Endothelial cell (in vitro differentiated cells): Measurements from ENCODE around the gene OLFM2. TPM values are rescaled to one million over a fixed set of nuclear protein-coding genes. Genes with fewer than 3 reads are reported as not detected.
A peak's percentile ranks its signal among the peaks of the same experiment; 100 is the strongest.

Source experiments
- DNase-seq: peaks from one replicate; pipeline ENCODE4 v3.0.0; 2021; ENCODE audit warnings: low spot score
- H3K27ac Mint-ChIP-seq: one replicate; pipeline ENCODE4 v1.8.0; 2021; ENCODE audit warnings: mixed read lengths, inconsistent platforms; ENCODE audit not compliant: unreplicated experiment
- H3K27me3 Mint-ChIP-seq: one replicate; pipeline ENCODE4 v1.8.0; 2021; ENCODE audit warnings: mild to moderate bottlenecking, moderate library complexity, mixed read lengths, inconsistent platforms; ENCODE audit not compliant: unreplicated experiment
- H3K36me3 Mint-ChIP-seq: one replicate; pipeline ENCODE4 v1.8.0; 2021; ENCODE audit warnings: mild to moderate bottlenecking, low read depth, mixed read lengths, inconsistent platforms; ENCODE audit not compliant: unreplicated experiment
- H3K4me1 Mint-ChIP-seq: one replicate; pipeline ENCODE4 v1.8.0; 2021; ENCODE audit warnings: mild to moderate bottlenecking, mixed read lengths, inconsistent platforms; ENCODE audit not compliant: unreplicated experiment
- H3K4me3 Mint-ChIP-seq: one replicate; pipeline ENCODE4 v1.8.0; 2021; ENCODE audit warnings: mild to moderate bottlenecking, mixed read lengths, inconsistent platforms; ENCODE audit not compliant: unreplicated experiment
- H3K9me3 Mint-ChIP-seq: one replicate; pipeline ENCODE4 v1.8.0; 2021; ENCODE audit warnings: mixed read lengths, inconsistent platforms; ENCODE audit not compliant: unreplicated experiment
- CTCF ChIP-seq: fragments of 200-600 bp; sonication (generic); IDR thresholded peaks from one replicate; pipeline ENCODE4 v1.5.0; 2021; ENCODE audit warnings: antibody characterized with exemption; ENCODE audit not compliant: unreplicated experiment
- total RNA-seq: library from RNA; stranded (reverse); fragmentation: NEBNext Ultra II Directional; extraction: Animal tissue kit (Norgen Biotek cat#: 25700); gene quantifications from one replicate; pipeline ENCODE4 v1.2.1, GENCODE V29; 2021; ENCODE audit not compliant: unreplicated experiment

Gene OLFM2
- total RNA-seq, 1 donor from 2014 or later: 12.0 TPM

- no peak for DNase-seq
- Mint-ChIP-seq H3K27me3 (peaks cover 5% of the 10 kb centered on the region), H3K9me3 (no peaks in the 10 kb centered on the region), H3K4me3 (peak overlapping the region; percentile 93), H3K4me1 (peaks cover 3% of the 10 kb centered on the region), H3K36me3 (peaks cover 6% of the 10 kb centered on the region), H3K27ac (no peak overlapping the region)
- TF ChIP-seq CTCF: no peak
Measured at GRCh38 chr19:9836021-9836420, 100.3 kb downstream of the OLFM2 start.

GRCh38 chr19:9835507-9835949 lies 100.8 kb downstream of the OLFM2 start:
- H3K36me3 Mint-ChIP-seq: peaks cover 3% of the 10 kb centered on the region
- DNase-seq: no peak
- peak overlapping the region; percentile 93 for H3K4me3 Mint-ChIP-seq
- H3K27ac Mint-ChIP-seq: no peak overlapping the region
- H3K9me3 Mint-ChIP-seq: no peaks in the 10 kb centered on the region
- H3K4me1 Mint-ChIP-seq: peaks cover 3% of the 10 kb centered on the region
- no peak for TF ChIP-seq CTCF
- peaks cover 5% of the 10 kb centered on the region for H3K27me3 Mint-ChIP-seq

GRCh38 chr19:9834726-9835506 lies 101.4 kb downstream of the OLFM2 start, which contains the start of gene PIN1:
Gene PIN1, plus strand, starts transcription at chr19:9835318. Its CDS starts 27 bp downstream, at chr19:9835345.
- no peaks in the 10 kb centered on the region for H3K9me3 Mint-ChIP-seq
- TF ChIP-seq CTCF: peak; percentile 41
- H3K27me3 Mint-ChIP-seq: peaks cover 5% of the 10 kb centered on the region
- peaks cover 3% of the 10 kb centered on the region for H3K4me1 Mint-ChIP-seq
- H3K36me3 Mint-ChIP-seq: peaks cover 4% of the 10 kb centered on the region
- H3K4me3 Mint-ChIP-seq: peak within 1 kb of the TSS; percentile 93
- peak within 1 kb of the TSS; percentile 48 for H3K27ac Mint-ChIP-seq
- DNase-seq: peak; percentile 99

GRCh38 chr19:9834307-9834725 lies 102.0 kb downstream of the OLFM2 start:
- Mint-ChIP-seq H3K27me3 (peaks cover 5% of the 10 kb centered on the region), H3K4me3 (peak overlapping the region; percentile 85), H3K27ac (peak overlapping the region; percentile 48), H3K4me1 (peaks cover 3% of the 10 kb centered on the region), H3K36me3 (peaks cover 6% of the 10 kb centered on the region), H3K9me3 (no peaks in the 10 kb centered on the region)
- no peak for TF ChIP-seq CTCF
- no peak for DNase-seq

- Mint-ChIP-seq H3K4me3 (peak overlapping the region; percentile 100), H3K36me3 (peaks cover 10% of the 10 kb centered on the region), H3K9me3 (no peaks in the 10 kb centered on the region), H3K27ac (peak overlapping the region; percentile 99), H3K4me1 (peaks cover 18% of the 10 kb centered on the region), H3K27me3 (peaks cover 12% of the 10 kb centered on the region)
- TF ChIP-seq CTCF: no peak
- no peak for DNase-seq
Measured at GRCh38 chr19:9828551-9829063, 107.7 kb downstream of the OLFM2 start.
